Measurements from ENCODE around the gene BICRAL. TPM values are rescaled to one million over a fixed set of nuclear protein-coding genes. Genes with fewer than 3 reads are reported as not detected.

Gene BICRAL
- total and polyA plus RNA-seq, 7 donors = 4.6 to 18.5 (median 13.6) TPM

DNA sequence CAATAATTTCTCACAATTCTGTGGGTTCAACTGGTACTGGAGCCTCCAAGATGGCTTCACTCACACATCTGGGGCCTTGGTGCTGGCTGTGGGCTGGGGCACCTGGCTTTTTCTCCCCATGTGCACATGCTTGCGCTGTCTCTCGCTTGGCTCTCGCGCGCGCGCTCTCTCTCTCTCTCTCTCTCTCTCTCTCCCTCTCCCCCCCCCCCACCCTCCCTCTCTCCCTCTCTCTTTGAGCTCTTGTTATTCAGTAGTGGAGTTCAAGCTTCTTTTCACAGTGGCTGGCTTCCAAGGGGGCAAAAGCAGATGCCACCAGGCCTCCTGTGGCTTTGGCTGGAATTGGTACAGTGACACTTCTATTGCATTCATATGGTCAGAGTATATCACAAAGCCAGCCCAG lies 25.1 kb upstream of the BICRAL start:
- Histone ChIP-seq H3K4me3 (no peak overlapping the region), H3K36me3 (peaks cover 0 to 7% (median 2%) of the 10 kb centered on the region in 4 donors), H3K27me3 (no peaks in the 10 kb centered on the region), H3K9me3 (no peaks in the 10 kb centered on the region), H3K27ac (no peak overlapping the region), H3K4me1 (no peaks in the 10 kb centered on the region)
- 95 to 97% methylated on average over 7 of the region's 7 CpGs for WGBS, 2 donors
- no peak for DNase-seq
- intact Hi-C loops (cut with DNase I) = no loop called here
- no peak for TF ChIP-seq POLR2AphosphoS5 (IDR thresholded peaks at IDR 0.05)
- TF ChIP-seq, protein P1, sequence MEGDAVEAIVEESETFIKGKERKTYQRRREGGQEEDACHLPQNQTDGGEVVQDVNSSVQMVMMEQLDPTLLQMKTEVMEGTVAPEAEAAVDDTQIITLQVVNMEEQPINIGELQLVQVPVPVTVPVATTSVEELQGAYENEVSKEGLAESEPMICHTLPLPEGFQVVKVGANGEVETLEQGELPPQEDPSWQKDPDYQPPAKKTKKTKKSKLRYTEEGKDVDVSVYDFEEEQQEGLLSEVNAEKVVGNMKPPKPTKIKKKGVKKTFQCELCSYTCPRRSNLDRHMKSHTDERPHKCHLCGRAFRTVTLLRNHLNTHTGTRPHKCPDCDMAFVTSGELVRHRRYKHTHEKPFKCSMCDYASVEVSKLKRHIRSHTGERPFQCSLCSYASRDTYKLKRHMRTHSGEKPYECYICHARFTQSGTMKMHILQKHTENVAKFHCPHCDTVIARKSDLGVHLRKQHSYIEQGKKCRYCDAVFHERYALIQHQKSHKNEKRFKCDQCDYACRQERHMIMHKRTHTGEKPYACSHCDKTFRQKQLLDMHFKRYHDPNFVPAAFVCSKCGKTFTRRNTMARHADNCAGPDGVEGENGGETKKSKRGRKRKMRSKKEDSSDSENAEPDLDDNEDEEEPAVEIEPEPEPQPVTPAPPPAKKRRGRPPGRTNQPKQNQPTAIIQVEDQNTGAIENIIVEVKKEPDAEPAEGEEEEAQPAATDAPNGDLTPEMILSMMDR (IDR thresholded peaks at IDR 0.05) = no peak
- no peak for TF ChIP-seq EP300 (IDR thresholded peaks at IDR 0.05)
- no peak for TF ChIP-seq POLR2A (IDR thresholded peaks at IDR 0.05)

DNA sequence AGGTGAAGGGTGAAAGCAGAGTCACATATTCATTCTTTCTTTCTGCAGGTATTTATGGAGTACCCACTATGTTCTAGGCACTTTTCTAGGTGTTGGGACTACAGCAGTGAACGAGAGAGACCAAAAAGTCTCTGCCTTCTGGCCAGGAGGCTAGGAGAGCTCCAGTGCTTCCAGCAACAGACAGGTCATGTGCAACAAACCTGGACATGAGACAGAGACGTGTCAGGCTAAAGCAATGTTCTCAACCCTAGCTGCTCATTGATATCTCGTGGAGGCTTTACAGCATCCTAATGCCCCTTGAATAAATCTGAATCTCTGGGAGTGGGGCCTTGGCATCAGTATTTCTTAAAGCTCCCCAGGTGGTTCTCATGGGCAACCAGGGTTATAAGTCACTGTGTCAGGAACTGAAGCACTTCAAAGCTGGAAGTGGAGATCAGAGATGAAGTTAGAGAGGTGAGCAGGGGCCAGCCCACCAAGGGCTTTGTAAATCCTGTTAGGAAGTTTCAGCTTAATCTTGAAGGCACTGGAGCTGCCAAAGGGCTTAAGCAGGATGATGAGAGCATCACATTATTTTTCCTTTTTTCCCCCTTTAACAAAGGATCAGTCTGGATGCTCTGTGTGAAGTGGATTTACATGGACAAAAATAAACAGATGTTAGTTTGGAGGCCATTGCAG lies 23.0 kb upstream of the BICRAL start:
- TF ChIP-seq EP300 (IDR thresholded peaks at IDR 0.05) = no peak
- TF ChIP-seq POLR2A (IDR thresholded peaks at IDR 0.05) = no peak
- no peak for TF ChIP-seq POLR2AphosphoS5 (IDR thresholded peaks at IDR 0.05)
- TF ChIP-seq, protein P1 (IDR thresholded peaks at IDR 0.05) = no peak
- DNase-seq = no peak
- Histone ChIP-seq H3K36me3 (peaks cover 0 to 7% (median 2%) of the 10 kb centered on the region in 4 donors), H3K4me1 (no peaks in the 10 kb centered on the region), H3K9me3 (no peaks in the 10 kb centered on the region), H3K27me3 (no peaks in the 10 kb centered on the region), H3K4me3 (no peak overlapping the region), H3K27ac (no peak overlapping the region)
- WGBS, 2 donors = 94 to 95% methylated on average over 3 of the region's 3 CpGs
- intact Hi-C loops (cut with DNase I) = no loop called here

DNA sequence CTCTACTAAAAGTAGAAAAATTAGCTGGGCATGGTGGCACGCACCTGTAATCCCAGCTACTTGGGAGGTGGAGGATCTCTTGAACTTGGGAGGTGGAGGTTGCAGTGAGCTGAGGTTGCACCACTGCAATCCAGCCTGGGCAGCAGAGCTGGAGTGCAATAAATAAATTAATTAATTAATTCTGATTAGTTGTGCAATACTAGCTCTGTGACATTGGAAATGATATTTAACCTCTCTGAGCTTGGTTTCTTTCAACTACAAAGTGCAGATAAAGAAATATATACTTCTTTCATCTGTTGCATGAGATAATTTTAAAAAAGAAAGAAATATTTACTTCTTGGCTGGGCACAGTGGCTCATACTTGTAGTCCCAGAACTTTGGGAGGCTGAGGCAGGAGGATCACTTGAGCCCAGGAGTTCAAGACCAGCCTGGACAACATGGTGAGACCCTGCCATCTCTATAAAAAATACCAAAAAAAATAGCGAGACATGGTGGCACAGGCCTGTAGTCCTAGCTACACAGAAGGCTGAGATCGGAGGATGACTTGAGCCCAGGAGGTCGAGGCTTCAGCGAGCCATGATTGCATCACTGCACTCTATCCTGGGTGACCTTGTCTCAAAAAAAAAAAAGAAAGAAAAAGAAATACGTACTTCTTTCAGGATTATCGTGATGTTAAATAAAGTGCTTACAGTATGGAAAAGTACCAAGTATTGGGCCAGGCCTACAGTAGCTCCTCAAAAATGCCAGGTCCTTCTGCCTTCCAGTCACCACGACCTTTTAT lies 20.4 kb upstream of the BICRAL start:
- no peak overlapping the region for H3K27ac ChIP-seq
- no peaks in the 10 kb centered on the region for H3K9me3 ChIP-seq
- 89 to 94% methylated on average over 8 of the region's 8 CpGs for WGBS, 2 donors
- peaks cover 0 to 7% (median 2%) of the 10 kb centered on the region in 4 donors for H3K36me3 ChIP-seq
- no peaks in the 10 kb centered on the region for H3K4me1 ChIP-seq
- no peak overlapping the region for H3K4me3 ChIP-seq
- no peak for DNase-seq
- no peak for TF ChIP-seq EP300 (IDR thresholded peaks at IDR 0.05)
- no peak for TF ChIP-seq POLR2AphosphoS5 (IDR thresholded peaks at IDR 0.05)
- no peak for TF ChIP-seq POLR2A (IDR thresholded peaks at IDR 0.05)
- intact Hi-C loops (cut with DNase I) = no loop called here
- no peaks in the 10 kb centered on the region for H3K27me3 ChIP-seq

DNA sequence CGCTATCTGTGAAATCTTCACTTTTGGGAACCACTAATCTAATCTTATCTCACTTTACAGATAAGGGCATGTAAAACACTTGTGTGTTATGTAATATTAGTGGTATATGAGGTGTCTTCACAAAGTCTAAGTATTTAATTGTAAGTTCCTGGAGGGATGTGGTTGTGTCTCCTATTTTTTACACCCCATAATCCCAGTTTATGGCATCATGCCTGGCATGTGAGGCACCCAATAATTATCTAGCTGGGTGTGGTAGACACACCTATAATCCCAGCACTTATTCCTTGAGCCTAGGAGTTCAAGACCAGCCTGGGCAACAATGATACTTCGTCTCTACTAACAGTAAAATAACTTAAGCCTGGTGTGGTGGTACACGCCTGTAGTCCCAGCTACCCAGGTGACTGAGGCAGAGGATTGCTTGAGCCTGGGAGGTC lies 19.4 kb upstream of the BICRAL start:
- peaks cover 0 to 7% (median 2%) of the 10 kb centered on the region in 4 donors for H3K36me3 ChIP-seq
- WGBS, 2 donors = 25 to 67% methylated on average over 3 of the region's 3 CpGs
- no peaks in the 10 kb centered on the region for H3K9me3 ChIP-seq
- intact Hi-C loops (cut with DNase I) = no loop called here
- TF ChIP-seq, protein P1 (IDR thresholded peaks at IDR 0.05) = no peak
- TF ChIP-seq EP300 (IDR thresholded peaks at IDR 0.05) = no peak
- no peak for TF ChIP-seq POLR2A (IDR thresholded peaks at IDR 0.05)
- no peak for TF ChIP-seq POLR2AphosphoS5 (IDR thresholded peaks at IDR 0.05)
- no peak overlapping the region for H3K4me3 ChIP-seq
- no peaks in the 10 kb centered on the region for H3K27me3 ChIP-seq
- no peaks in the 10 kb centered on the region for H3K4me1 ChIP-seq
- no peak for DNase-seq
- no peak overlapping the region for H3K27ac ChIP-seq

DNA sequence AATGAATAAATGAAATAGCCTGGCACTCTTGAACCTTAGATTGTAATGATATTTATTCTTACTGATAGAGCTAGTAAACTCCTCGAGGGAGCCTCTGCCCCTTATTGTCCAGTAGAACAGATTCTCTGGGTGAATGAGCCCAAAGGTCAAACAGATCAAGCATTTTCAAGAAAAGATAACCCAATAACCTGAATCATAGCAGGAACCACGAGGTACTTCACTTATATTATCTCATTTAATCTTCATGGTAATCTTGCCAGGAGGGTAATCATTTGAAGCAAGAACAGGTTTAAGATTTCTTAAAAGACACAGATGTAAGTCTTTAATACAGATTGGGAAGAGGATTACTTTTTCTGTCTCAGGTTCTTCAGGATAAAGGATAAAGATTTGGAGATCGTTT lies 18.9 kb upstream of the BICRAL start:
- Histone ChIP-seq H3K4me3 (no peak overlapping the region), H3K9me3 (no peaks in the 10 kb centered on the region), H3K4me1 (no peaks in the 10 kb centered on the region), H3K27ac (no peak overlapping the region), H3K27me3 (no peaks in the 10 kb centered on the region), H3K36me3 (peaks cover 0 to 7% (median 2%) of the 10 kb centered on the region in 4 donors)
- WGBS, 2 donors = 31 to 70% methylated on average over 3 of the region's 3 CpGs
- TF ChIP-seq POLR2AphosphoS5 (IDR thresholded peaks at IDR 0.05) = no peak
- TF ChIP-seq EP300 (IDR thresholded peaks at IDR 0.05) = no peak
- no peak for TF ChIP-seq POLR2A (IDR thresholded peaks at IDR 0.05)
- TF ChIP-seq, protein P1 (IDR thresholded peaks at IDR 0.05) = no peak
- intact Hi-C loops (cut with DNase I) = no loop called here
- no peak for DNase-seq
